HepG2 (cell line): ENCODE measurements around the gene INO80E. TPM values are rescaled to one million over a fixed set of nuclear protein-coding genes. Genes with fewer than 3 reads are reported as not detected.

Experiments
- ARNT ChIP-seq: fragments of 450-650 bp; IDR thresholded peaks from 2 replicates; pipeline ENCODE4 v1.6.1; 2017
- DNMT1 ChIP-seq: sonication (generic); formaldehyde crosslinking; IDR thresholded peaks from 2 replicates; pipeline ENCODE4 v1.5.1; 2020; ENCODE audit warnings: mild to moderate bottlenecking, missing genetic modification reagents
- HOXA3 ChIP-seq: sonication (generic); formaldehyde crosslinking; IDR thresholded peaks from 2 replicates; pipeline ENCODE4 v1.5.0; 2020; ENCODE audit warnings: missing genetic modification reagents
- HOXA9 ChIP-seq: sonication (generic); formaldehyde crosslinking; IDR thresholded peaks from 2 replicates; pipeline ENCODE4 v1.8.1; 2022; ENCODE audit warnings: missing genetic modification reagents, mild to moderate bottlenecking, moderate library complexity, borderline replicate concordance
- MTERF4 ChIP-seq: sonication (generic); formaldehyde crosslinking; IDR thresholded peaks from 2 replicates; pipeline ENCODE4 v1.8.0; 2023; ENCODE audit warnings: mild to moderate bottlenecking, missing genetic modification reagents
- NR2F6 ChIP-seq, 2 experiments: IDR thresholded peaks; 2 replicates each; pipeline ENCODE4 v1.6.1; 2016; ENCODE audit warnings: antibody characterized with exemption in 1 of 2, mild to moderate bottlenecking in 1 of 2
- NR3C1 ChIP-seq: sonication (generic); formaldehyde crosslinking; IDR thresholded peaks from 2 replicates; pipeline ENCODE4 v1.4.0; 2020; ENCODE audit warnings: missing genetic modification reagents
- PAF1 ChIP-seq: IDR thresholded peaks from 2 replicates; pipeline ENCODE4 v1.6.1; 2016; ENCODE audit warnings: missing genetic modification reagents, missing compliant biosample characterization
- POGZ ChIP-seq: sonication (generic); formaldehyde crosslinking; IDR thresholded peaks from 2 replicates; pipeline ENCODE4 v1.4.0; 2020; ENCODE audit warnings: mild to moderate bottlenecking, missing genetic modification reagents
- REL ChIP-seq: sonication (generic); formaldehyde crosslinking; conservative IDR thresholded peaks from 2 replicates; pipeline ENCODE4 v1.8.0; 2022; ENCODE audit warnings: mild to moderate bottlenecking, missing genetic modification reagents, moderate library complexity
- SIN3B ChIP-seq: fragments of 150-350 bp; IDR thresholded peaks from 2 replicates; pipeline ENCODE4 v1.6.1; 2014; ENCODE audit warnings: low read length
- THYN1 ChIP-seq: sonication (generic); formaldehyde crosslinking; IDR thresholded peaks from 2 replicates; pipeline ENCODE4 v1.8.1; 2023; ENCODE audit warnings: low read depth, mild to moderate bottlenecking, moderate library complexity, missing genetic modification reagents, borderline replicate concordance
- TRIM24 ChIP-seq: sonication (generic); formaldehyde crosslinking; IDR thresholded peaks from 2 replicates; pipeline ENCODE4 v1.8.0; 2022; ENCODE audit warnings: mild to moderate bottlenecking, missing genetic modification reagents
- ZBTB7A ChIP-seq: sonication (generic); formaldehyde crosslinking; IDR thresholded peaks from 2 replicates; pipeline ENCODE4 v1.8.0; 2022; ENCODE audit warnings: mild to moderate bottlenecking, missing genetic modification reagents
- ZKSCAN8 ChIP-seq: IDR thresholded peaks from 2 replicates; pipeline ENCODE4 v1.6.1; 2016; ENCODE audit warnings: borderline replicate concordance, missing genetic modification reagents, missing compliant biosample characterization
- ZNF354B ChIP-seq: sonication (generic); formaldehyde crosslinking; IDR thresholded peaks from 2 replicates; pipeline ENCODE4 v1.8.0; 2022; ENCODE audit warnings: mild to moderate bottlenecking, missing genetic modification reagents
- ZNF446 ChIP-seq: sonication (generic); formaldehyde crosslinking; IDR thresholded peaks from 2 replicates; pipeline ENCODE4 v1.5.0; 2020; ENCODE audit warnings: mild to moderate bottlenecking, missing genetic modification reagents
- ZNF550 ChIP-seq: sonication (generic); formaldehyde crosslinking; IDR thresholded peaks from 2 replicates; pipeline ENCODE4 v1.4.0; 2020; ENCODE audit warnings: mild to moderate bottlenecking, missing genetic modification reagents, borderline replicate concordance
- ZNF557 ChIP-seq: sonication (generic); formaldehyde crosslinking; IDR thresholded peaks from 2 replicates; pipeline ENCODE4 v1.4.0; 2020; ENCODE audit warnings: missing genetic modification reagents
- ZNF672 ChIP-seq: sonication (generic); formaldehyde crosslinking; IDR thresholded peaks from 2 replicates; pipeline ENCODE4 v1.8.1; 2022; ENCODE audit warnings: missing genetic modification reagents
- ZNF761 ChIP-seq: sonication (generic); formaldehyde crosslinking; conservative IDR thresholded peaks from 2 replicates; pipeline ENCODE4 v1.4.0; 2020; ENCODE audit warnings: mild to moderate bottlenecking, missing genetic modification reagents
- polyA plus RNA-seq, 8 experiments: library from polyadenylated mRNA; depleted of rRNA in 3 of 8; stranded (reverse) in 7 of 8; unstranded in 1 of 8; fragments of >200 nt; fragmentation: Illumina TruSeq in 4 of 8; extraction: Trizol in 4 of 8; gene quantifications; 2 replicates each; pipeline versions ENCODE4 v1.2.1 to v1.2.3, GENCODE V29; 2011 to 2016; ENCODE audit warnings: low read depth in 4 of 8, missing spikeins in 1 of 8, mixed read lengths in 1 of 8; ENCODE audit not compliant: insufficient read depth in 1 of 8
- total RNA-seq, 5 experiments: library from RNA; depleted of rRNA; stranded (reverse); fragments of >200 nt; fragmentation: Illumina TruSeq; extraction: Trizol; gene quantifications; 2 replicates each; pipeline ENCODE4 v1.2.3, GENCODE V29; 2016; ENCODE audit warnings: low read depth in 1 of 5
- TF ChIP-seq, protein P1 (sequence below): sonication (generic); formaldehyde crosslinking; IDR thresholded peaks from 2 replicates; pipeline ENCODE4 v1.8.0; 2022; ENCODE audit warnings: mild to moderate bottlenecking, missing genetic modification reagents; ENCODE audit not compliant: insufficient replicate concordance
- TF ChIP-seq, protein P2 (sequence below): sonication (generic); formaldehyde crosslinking; IDR thresholded peaks from 2 replicates; pipeline ENCODE4 v1.4.0; 2020; ENCODE audit warnings: missing genetic modification reagents
- TF ChIP-seq, protein P3 (sequence below): sonication (generic); formaldehyde crosslinking; IDR thresholded peaks from 2 replicates; pipeline ENCODE4 v1.5.0; 2020; ENCODE audit warnings: mild to moderate bottlenecking, missing genetic modification reagents, borderline replicate concordance

Gene INO80E
- total and polyA plus RNA-seq, 2 of the 13 experiments (the other 11 are each of a cell fraction or from before 2014, with no cell fraction given) = 25.8 to 45.6 TPM

GRCh38 chr16:29995324-29995910, 624 bp upstream of the INO80E start, which contains the start of gene HIRIP3 (continued):
- TF ChIP-seq ZBTB7A (CRISPR knock-in tag) (0 out of 2 replicates have a peak, but pooled peaks have one; percentile 25), ZNF550 (CRISPR knock-in tag) (no peak), TRIM24 (CRISPR knock-in tag) (no peak), HOXA9 (CRISPR knock-in tag) (0 out of 2 replicates have a peak, but pooled peaks have one; percentile 20), ZNF446 (CRISPR knock-in tag) (peak; percentile 85; the same call in 1 of the 2 replicates), HOXA3 (CRISPR knock-in tag) (no peak), ZNF672 (CRISPR knock-in tag) (no peak), ARNT (no peak), ZNF557 (no peak), THYN1 (no peak), REL (no peak; the same call in 1 of the 2 replicates), ZNF761 (CRISPR knock-in tag) (no peak), SIN3B (no peak; the same call in 1 of the 2 replicates), MTERF4 (CRISPR knock-in tag) (peak; percentile 76; the same call in 1 of the 2 replicates), ZNF354B (CRISPR knock-in tag) (no peak), NR2F6 (IDR thresholded peaks at IDR 0.05) (no peak; the same call in 1 of the 2 replicates), NR2F6 (CRISPR knock-in tag; IDR thresholded peaks at IDR 0.05) (no peak), NR3C1 (CRISPR knock-in tag) (0 out of 2 replicates have a peak, but pooled peaks have one; percentile 6), PAF1 (CRISPR knock-in tag) (no peak), POGZ (CRISPR knock-in tag) (no peak), DNMT1 (CRISPR knock-in tag) (no peak), ZKSCAN8 (CRISPR knock-in tag) (no peak)
- TF ChIP-seq, protein P1, sequence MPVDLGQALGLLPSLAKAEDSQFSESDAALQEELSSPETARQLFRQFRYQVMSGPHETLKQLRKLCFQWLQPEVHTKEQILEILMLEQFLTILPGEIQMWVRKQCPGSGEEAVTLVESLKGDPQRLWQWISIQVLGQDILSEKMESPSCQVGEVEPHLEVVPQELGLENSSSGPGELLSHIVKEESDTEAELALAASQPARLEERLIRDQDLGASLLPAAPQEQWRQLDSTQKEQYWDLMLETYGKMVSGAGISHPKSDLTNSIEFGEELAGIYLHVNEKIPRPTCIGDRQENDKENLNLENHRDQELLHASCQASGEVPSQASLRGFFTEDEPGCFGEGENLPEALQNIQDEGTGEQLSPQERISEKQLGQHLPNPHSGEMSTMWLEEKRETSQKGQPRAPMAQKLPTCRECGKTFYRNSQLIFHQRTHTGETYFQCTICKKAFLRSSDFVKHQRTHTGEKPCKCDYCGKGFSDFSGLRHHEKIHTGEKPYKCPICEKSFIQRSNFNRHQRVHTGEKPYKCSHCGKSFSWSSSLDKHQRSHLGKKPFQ (CRISPR knock-in tag) = no peak
- TF ChIP-seq, protein P2, sequence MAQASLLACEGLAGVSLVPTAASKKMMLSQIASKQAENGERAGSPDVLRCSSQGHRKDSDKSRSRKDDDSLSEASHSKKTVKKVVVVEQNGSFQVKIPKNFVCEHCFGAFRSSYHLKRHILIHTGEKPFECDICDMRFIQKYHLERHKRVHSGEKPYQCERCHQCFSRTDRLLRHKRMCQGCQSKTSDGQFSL (CRISPR knock-in tag) = peak; percentile 35; the same call in 1 of the 2 replicates
- TF ChIP-seq, protein P3, sequence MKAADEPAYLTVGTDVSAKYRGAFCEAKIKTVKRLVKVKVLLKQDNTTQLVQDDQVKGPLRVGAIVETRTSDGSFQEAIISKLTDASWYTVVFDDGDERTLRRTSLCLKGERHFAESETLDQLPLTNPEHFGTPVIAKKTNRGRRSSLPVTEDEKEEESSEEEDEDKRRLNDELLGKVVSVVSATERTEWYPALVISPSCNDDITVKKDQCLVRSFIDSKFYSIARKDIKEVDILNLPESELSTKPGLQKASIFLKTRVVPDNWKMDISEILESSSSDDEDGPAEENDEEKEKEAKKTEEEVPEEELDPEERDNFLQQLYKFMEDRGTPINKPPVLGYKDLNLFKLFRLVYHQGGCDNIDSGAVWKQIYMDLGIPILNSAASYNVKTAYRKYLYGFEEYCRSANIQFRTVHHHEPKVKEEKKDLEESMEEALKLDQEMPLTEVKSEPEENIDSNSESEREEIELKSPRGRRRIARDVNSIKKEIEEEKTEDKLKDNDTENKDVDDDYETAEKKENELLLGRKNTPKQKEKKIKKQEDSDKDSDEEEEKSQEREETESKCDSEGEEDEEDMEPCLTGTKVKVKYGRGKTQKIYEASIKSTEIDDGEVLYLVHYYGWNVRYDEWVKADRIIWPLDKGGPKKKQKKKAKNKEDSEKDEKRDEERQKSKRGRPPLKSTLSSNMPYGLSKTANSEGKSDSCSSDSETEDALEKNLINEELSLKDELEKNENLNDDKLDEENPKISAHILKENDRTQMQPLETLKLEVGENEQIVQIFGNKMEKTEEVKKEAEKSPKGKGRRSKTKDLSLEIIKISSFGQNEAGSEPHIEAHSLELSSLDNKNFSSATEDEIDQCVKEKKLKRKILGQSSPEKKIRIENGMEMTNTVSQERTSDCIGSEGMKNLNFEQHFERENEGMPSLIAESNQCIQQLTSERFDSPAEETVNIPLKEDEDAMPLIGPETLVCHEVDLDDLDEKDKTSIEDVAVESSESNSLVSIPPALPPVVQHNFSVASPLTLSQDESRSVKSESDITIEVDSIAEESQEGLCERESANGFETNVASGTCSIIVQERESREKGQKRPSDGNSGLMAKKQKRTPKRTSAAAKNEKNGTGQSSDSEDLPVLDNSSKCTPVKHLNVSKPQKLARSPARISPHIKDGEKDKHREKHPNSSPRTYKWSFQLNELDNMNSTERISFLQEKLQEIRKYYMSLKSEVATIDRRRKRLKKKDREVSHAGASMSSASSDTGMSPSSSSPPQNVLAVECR (CRISPR knock-in tag) = no peak
